ENCODE results near the gene P2RY4. TPM values are rescaled to one million over a fixed set of nuclear protein-coding genes. Genes with fewer than 3 reads are reported as not detected.
A peak's percentile ranks its signal among the peaks of the same experiment; 100 is the strongest.

The P2RY4 gene
- total and polyA plus RNA-seq, 2 of the 13 experiments (the other 11 are each of a cell fraction or from before 2014, with no cell fraction given), result 0.07 to 0.49 TPM

DNA sequence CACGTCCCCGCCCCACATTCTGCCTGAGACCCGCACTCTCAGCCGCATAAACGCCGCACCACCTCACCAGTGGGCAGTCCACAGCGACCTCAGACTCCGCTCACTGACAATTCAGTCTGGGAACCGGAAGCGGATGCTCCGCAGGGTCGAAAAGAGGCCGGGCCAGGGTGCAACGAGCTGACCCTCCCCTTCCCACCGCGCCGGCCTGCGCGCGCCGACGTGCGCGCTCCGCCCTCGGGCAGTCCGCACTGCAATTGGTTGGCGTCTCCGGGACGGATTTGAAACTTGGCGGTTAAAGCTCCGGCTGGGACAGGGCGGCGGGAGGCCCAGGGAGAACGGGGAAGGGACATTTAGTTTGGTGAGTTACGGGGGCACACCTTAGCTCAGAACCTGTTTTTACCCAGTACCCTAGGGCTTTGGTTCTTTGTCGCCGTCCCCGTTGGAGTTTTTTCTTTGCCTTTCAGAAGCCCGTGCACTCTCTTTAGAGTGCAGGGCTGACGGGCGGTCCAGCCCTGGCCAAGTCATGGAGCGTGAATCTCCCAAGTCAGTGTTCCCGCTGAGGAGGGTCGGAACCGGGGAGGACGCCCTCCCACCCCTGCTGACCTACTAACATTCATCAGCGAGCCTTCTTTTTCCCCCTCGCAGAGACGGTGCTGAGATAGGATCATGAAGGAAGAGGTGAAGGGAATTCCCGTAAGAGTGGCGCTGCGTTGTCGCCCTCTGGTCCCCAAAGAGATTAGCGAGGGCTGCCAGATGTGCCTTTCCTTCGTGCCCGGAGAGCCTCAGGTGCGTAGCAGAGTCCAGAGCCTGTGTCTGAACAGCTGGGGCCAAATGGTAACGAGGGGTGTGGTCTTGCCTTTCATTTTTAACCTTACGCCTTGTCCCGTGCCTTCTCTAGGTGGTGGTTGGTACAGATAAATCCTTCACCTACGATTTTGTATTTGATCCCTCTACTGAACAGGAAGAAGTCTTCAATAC, 30.1 kb upstream of the P2RY4 start, which contains the start of the genes KIF4A and PDZD11 (continued):
- TF ChIP-seq SKIL (CRISPR knock-in tag; IDR thresholded peaks at IDR 0.05; ENCODE audit: borderline replicate concordance) (0 out of 2 replicates have a peak, but pooled peaks have one; percentile 19), MEIS1 (CRISPR knock-in tag; IDR thresholded peaks at IDR 0.05; ENCODE audit: borderline replicate concordance) (no peak), ZNF143 (CRISPR knock-in tag; IDR thresholded peaks at IDR 0.05) (no peak), POGZ (CRISPR knock-in tag; IDR thresholded peaks at IDR 0.05) (peak; percentile 50; the same call in 1 of the 2 replicates), ZBTB38 (CRISPR knock-in tag; IDR thresholded peaks at IDR 0.05) (no peak), ZFP90 (CRISPR knock-in tag; IDR thresholded peaks at IDR 0.05; ENCODE audit: borderline replicate concordance) (no peak), CREB1 (IDR thresholded peaks at IDR 0.05) (peak; percentile 39; the same call in 1 of the 2 replicates), CREB1 (CRISPR knock-in tag; IDR thresholded peaks at IDR 0.05) (peak; percentile 81), NKX3-1 (CRISPR knock-in tag; IDR thresholded peaks at IDR 0.05) (no peak), GFI1 (CRISPR knock-in tag; IDR thresholded peaks at IDR 0.05; ENCODE audit: borderline replicate concordance) (no peak), HDAC6 (IDR thresholded peaks at IDR 0.05; ENCODE audit: low read depth, low read length) (no peak), ZNF207 (IDR thresholded peaks at IDR 0.05; ENCODE audit: borderline replicate concordance) (no peak), CHCHD3 (CRISPR knock-in tag; IDR thresholded peaks at IDR 0.05) (no peak), CEBPB (IDR thresholded peaks at IDR 0.05; ENCODE audit: borderline replicate concordance, low read depth, low read length) (no peak), PLRG1 (conservative IDR thresholded peaks at IDR 0.05) (no peak)
- TF ChIP-seq, protein P1, sequence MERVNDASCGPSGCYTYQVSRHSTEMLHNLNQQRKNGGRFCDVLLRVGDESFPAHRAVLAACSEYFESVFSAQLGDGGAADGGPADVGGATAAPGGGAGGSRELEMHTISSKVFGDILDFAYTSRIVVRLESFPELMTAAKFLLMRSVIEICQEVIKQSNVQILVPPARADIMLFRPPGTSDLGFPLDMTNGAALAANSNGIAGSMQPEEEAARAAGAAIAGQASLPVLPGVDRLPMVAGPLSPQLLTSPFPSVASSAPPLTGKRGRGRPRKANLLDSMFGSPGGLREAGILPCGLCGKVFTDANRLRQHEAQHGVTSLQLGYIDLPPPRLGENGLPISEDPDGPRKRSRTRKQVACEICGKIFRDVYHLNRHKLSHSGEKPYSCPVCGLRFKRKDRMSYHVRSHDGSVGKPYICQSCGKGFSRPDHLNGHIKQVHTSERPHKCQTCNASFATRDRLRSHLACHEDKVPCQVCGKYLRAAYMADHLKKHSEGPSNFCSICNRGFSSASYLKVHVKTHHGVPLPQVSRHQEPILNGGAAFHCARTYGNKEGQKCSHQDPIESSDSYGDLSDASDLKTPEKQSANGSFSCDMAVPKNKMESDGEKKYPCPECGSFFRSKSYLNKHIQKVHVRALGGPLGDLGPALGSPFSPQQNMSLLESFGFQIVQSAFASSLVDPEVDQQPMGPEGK (CRISPR knock-in tag; IDR thresholded peaks at IDR 0.05), result no peak
- TF ChIP-seq, protein P2, sequence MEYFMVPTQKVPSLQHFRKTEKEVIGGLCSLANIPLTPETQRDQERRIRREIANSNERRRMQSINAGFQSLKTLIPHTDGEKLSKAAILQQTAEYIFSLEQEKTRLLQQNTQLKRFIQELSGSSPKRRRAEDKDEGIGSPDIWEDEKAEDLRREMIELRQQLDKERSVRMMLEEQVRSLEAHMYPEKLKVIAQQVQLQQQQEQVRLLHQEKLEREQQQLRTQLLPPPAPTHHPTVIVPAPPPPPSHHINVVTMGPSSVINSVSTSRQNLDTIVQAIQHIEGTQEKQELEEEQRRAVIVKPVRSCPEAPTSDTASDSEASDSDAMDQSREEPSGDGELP (IDR thresholded peaks at IDR 0.05; ENCODE audit: borderline replicate concordance, low read depth), result no peak
- TF ChIP-seq, protein P3, sequence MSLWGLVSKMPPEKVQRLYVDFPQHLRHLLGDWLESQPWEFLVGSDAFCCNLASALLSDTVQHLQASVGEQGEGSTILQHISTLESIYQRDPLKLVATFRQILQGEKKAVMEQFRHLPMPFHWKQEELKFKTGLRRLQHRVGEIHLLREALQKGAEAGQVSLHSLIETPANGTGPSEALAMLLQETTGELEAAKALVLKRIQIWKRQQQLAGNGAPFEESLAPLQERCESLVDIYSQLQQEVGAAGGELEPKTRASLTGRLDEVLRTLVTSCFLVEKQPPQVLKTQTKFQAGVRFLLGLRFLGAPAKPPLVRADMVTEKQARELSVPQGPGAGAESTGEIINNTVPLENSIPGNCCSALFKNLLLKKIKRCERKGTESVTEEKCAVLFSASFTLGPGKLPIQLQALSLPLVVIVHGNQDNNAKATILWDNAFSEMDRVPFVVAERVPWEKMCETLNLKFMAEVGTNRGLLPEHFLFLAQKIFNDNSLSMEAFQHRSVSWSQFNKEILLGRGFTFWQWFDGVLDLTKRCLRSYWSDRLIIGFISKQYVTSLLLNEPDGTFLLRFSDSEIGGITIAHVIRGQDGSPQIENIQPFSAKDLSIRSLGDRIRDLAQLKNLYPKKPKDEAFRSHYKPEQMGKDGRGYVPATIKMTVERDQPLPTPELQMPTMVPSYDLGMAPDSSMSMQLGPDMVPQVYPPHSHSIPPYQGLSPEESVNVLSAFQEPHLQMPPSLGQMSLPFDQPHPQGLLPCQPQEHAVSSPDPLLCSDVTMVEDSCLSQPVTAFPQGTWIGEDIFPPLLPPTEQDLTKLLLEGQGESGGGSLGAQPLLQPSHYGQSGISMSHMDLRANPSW (CRISPR knock-in tag; IDR thresholded peaks at IDR 0.05; ENCODE audit: borderline replicate concordance), result no peak
- TF ChIP-seq, protein P4, sequence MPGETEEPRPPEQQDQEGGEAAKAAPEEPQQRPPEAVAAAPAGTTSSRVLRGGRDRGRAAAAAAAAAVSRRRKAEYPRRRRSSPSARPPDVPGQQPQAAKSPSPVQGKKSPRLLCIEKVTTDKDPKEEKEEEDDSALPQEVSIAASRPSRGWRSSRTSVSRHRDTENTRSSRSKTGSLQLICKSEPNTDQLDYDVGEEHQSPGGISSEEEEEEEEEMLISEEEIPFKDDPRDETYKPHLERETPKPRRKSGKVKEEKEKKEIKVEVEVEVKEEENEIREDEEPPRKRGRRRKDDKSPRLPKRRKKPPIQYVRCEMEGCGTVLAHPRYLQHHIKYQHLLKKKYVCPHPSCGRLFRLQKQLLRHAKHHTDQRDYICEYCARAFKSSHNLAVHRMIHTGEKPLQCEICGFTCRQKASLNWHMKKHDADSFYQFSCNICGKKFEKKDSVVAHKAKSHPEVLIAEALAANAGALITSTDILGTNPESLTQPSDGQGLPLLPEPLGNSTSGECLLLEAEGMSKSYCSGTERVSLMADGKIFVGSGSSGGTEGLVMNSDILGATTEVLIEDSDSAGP (CRISPR knock-in tag; IDR thresholded peaks at IDR 0.05; ENCODE audit: borderline replicate concordance), result peak; percentile 52; the same call in 1 of the 2 replicates

Measured in HepG2 (cell line).